Measurements from ENCODE around the gene NUDT6.

NUDT6 gene

GRCh38 chr4:122914938-122915337 is 7.5 kb downstream of the NUDT6 start:
- Histone ChIP-seq H3K4me3 (ENCODE audit: low read depth, low read length) (no peak overlapping the region), H3K27ac (ENCODE audit: low read depth, low read length) (no peak overlapping the region), H3K27me3 (ENCODE audit: control insufficient read depth, insufficient read depth, low read length) (no peaks in the 10 kb centered on the region), H3K4me1 (ENCODE audit: control insufficient read depth, insufficient read depth, low read length) (peaks cover 4% of the 10 kb centered on the region; the same call in 1 of the 2 replicates), H3K9me3 (ENCODE audit: control insufficient read depth, insufficient read depth, low read length) (no peaks in the 10 kb centered on the region), H3K9ac (ENCODE audit: low read depth, low read length) (no peak overlapping the region), H3K36me3 (ENCODE audit: control insufficient read depth, insufficient read depth, low read length) (peaks cover 2% of the 10 kb centered on the region; the same call in 1 of the 2 replicates)

DNA sequence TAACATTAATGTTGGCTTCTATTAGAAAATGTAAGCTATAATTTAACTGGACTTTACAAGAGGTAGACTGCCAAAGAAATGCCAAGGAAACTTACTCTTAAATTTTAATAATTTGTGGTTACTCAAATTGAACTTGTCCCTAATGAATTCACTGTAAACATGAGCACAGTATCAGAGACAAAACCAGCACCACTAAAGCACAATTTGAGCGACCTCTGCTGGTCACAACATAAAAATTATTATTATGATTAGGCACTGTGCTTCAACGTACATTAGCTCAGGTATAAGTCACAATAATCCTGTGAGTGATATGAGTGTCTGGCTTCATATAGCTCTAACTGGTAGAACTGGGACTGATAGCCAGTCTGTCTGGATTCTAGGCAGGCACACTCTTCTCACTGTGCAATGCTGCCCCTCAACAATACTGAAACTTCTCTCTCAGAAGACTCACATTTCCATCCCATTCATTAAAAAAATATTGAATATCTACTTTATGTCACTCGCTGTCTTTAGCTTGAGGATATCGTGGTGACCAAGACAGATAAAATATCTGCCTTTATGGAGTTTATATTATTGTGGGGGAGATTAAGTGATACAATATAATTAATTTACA is 8.0 kb downstream of the NUDT6 start:
- Histone ChIP-seq H3K9me3 (ENCODE audit: control insufficient read depth, insufficient read depth, low read length) (no peaks in the 10 kb centered on the region), H3K27me3 (ENCODE audit: control insufficient read depth, insufficient read depth, low read length) (no peaks in the 10 kb centered on the region), H3K4me3 (ENCODE audit: low read depth, low read length) (no peak overlapping the region), H3K4me1 (ENCODE audit: control insufficient read depth, insufficient read depth, low read length) (peaks cover 9% of the 10 kb centered on the region; the same call in 1 of the 2 replicates), H3K9ac (ENCODE audit: low read depth, low read length) (no peak overlapping the region), H3K36me3 (ENCODE audit: control insufficient read depth, insufficient read depth, low read length) (peaks cover 2% of the 10 kb centered on the region; the same call in 1 of the 2 replicates), H3K27ac (ENCODE audit: low read depth, low read length) (no peak overlapping the region)

- Histone ChIP-seq H3K27ac (ENCODE audit: low read depth, low read length) (no peak overlapping the region), H3K4me3 (ENCODE audit: low read depth, low read length) (no peak overlapping the region), H3K9me3 (ENCODE audit: control insufficient read depth, insufficient read depth, low read length) (no peaks in the 10 kb centered on the region), H3K27me3 (ENCODE audit: control insufficient read depth, insufficient read depth, low read length) (no peaks in the 10 kb centered on the region), H3K36me3 (ENCODE audit: control insufficient read depth, insufficient read depth, low read length) (peaks cover 2% of the 10 kb centered on the region; the same call in 1 of the 2 replicates), H3K4me1 (ENCODE audit: control insufficient read depth, insufficient read depth, low read length) (peaks cover 11% of the 10 kb centered on the region; the same call in 1 of the 2 replicates), H3K9ac (ENCODE audit: low read depth, low read length) (no peak overlapping the region)
Measured at GRCh38 chr4:122912810-122913575, 9.4 kb downstream of the NUDT6 start.

GRCh38 chr4:122911588-122911987 is 10.8 kb downstream of the NUDT6 start:
- no peak overlapping the region for H3K9ac ChIP-seq (ENCODE audit: low read depth, low read length)
- H3K4me1 ChIP-seq (ENCODE audit: control insufficient read depth, insufficient read depth, low read length): peaks cover 11% of the 10 kb centered on the region; the same call in 1 of the 2 replicates
- no peak overlapping the region for H3K4me3 ChIP-seq (ENCODE audit: low read depth, low read length)
- H3K9me3 ChIP-seq (ENCODE audit: control insufficient read depth, insufficient read depth, low read length): no peaks in the 10 kb centered on the region
- no peaks in the 10 kb centered on the region for H3K27me3 ChIP-seq (ENCODE audit: control insufficient read depth, insufficient read depth, low read length)
- no peak overlapping the region for H3K27ac ChIP-seq (ENCODE audit: low read depth, low read length)
- peaks cover 2% of the 10 kb centered on the region; the same call in 1 of the 2 replicates for H3K36me3 ChIP-seq (ENCODE audit: control insufficient read depth, insufficient read depth, low read length)

DNA sequence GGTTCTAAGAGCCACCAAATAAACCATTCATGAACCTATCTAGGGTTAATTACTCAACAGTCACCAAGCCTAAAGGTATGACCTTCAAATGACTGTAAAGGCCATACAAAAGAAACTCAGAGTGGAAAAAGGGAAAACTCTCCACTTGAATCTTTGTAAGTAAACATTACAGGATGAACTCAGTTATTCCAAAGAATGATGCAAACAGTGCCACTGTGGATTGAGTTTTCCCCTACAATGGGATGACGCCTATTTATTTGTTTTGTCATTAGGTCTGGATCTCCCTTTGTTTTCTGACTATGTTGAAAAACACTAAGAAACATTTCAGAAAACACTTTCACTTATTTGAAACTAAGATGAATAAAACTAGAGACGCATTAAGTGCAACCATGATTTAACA is 12.7 kb downstream of the NUDT6 start:
- no peaks in the 10 kb centered on the region for H3K9me3 ChIP-seq (ENCODE audit: control insufficient read depth, insufficient read depth, low read length)
- peaks cover 11% of the 10 kb centered on the region; the same call in 1 of the 2 replicates for H3K4me1 ChIP-seq (ENCODE audit: control insufficient read depth, insufficient read depth, low read length)
- no peak overlapping the region for H3K4me3 ChIP-seq (ENCODE audit: low read depth, low read length)
- H3K27me3 ChIP-seq (ENCODE audit: control insufficient read depth, insufficient read depth, low read length): no peaks in the 10 kb centered on the region
- H3K27ac ChIP-seq (ENCODE audit: low read depth, low read length): no peak overlapping the region
- peaks cover 2% of the 10 kb centered on the region; the same call in 1 of the 2 replicates for H3K36me3 ChIP-seq (ENCODE audit: control insufficient read depth, insufficient read depth, low read length)
- H3K9ac ChIP-seq (ENCODE audit: low read depth, low read length): no peak overlapping the region

DNA sequence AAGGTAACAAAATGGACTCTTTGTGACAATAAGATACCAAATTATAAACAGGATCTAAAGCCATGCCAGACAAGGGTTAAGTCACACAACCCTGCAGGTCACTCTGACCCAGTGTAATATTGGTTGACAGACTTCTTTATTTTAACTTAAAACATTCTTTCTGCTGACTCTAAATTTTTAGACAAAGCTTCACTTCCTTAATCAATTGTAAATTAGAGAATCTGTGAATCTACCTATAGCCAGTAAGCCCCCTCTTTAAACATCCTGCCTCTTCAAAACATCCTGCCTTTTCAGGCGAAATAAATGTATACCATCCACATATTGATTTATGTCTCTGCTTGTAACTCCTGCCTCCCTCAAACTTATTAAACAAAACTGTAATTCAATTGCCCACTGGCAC is 14.2 kb downstream of the NUDT6 start:
- no peak overlapping the region for H3K27ac ChIP-seq (ENCODE audit: low read depth, low read length)
- no peaks in the 10 kb centered on the region for H3K9me3 ChIP-seq (ENCODE audit: control insufficient read depth, insufficient read depth, low read length)
- no peak overlapping the region for H3K9ac ChIP-seq (ENCODE audit: low read depth, low read length)
- H3K36me3 ChIP-seq (ENCODE audit: control insufficient read depth, insufficient read depth, low read length): peaks cover 2% of the 10 kb centered on the region; the same call in 1 of the 2 replicates
- H3K4me1 ChIP-seq (ENCODE audit: control insufficient read depth, insufficient read depth, low read length): peaks cover 20% of the 10 kb centered on the region
- no peaks in the 10 kb centered on the region for H3K27me3 ChIP-seq (ENCODE audit: control insufficient read depth, insufficient read depth, low read length)
- no peak overlapping the region for H3K4me3 ChIP-seq (ENCODE audit: low read depth, low read length)

DNA sequence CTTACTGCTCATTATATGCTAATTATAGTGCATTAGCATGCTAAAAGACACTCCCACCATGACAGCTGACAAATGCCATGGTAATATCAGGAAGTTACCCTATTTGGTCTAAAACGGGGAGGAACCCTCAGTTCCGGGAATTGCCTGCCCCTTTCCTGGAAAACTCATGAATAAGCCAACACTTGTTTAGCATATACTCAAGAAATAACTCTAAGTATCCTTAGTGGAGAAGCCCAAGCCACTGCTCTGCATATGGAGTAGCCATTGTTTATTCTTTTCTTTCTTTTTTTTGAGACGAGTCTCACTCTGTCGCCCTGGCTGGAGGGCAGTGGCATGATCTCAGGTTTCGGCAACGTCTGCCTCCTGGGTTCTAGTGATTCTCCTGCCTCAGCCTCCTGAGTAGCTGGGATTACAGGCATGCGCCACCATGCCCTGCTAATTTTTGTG is 15.5 kb downstream of the NUDT6 start:
- no peaks in the 10 kb centered on the region for H3K27me3 ChIP-seq (ENCODE audit: control insufficient read depth, insufficient read depth, low read length)
- peaks cover 20% of the 10 kb centered on the region for H3K4me1 ChIP-seq (ENCODE audit: control insufficient read depth, insufficient read depth, low read length)
- no peak overlapping the region for H3K4me3 ChIP-seq (ENCODE audit: low read depth, low read length)
- no peak overlapping the region for H3K27ac ChIP-seq (ENCODE audit: low read depth, low read length)
- H3K9me3 ChIP-seq (ENCODE audit: control insufficient read depth, insufficient read depth, low read length): no peaks in the 10 kb centered on the region
- no peaks in the 10 kb centered on the region for H3K36me3 ChIP-seq (ENCODE audit: control insufficient read depth, insufficient read depth, low read length)
- H3K9ac ChIP-seq (ENCODE audit: low read depth, low read length): no peak overlapping the region

- Histone ChIP-seq H3K36me3 (ENCODE audit: control insufficient read depth, insufficient read depth, low read length) (no peaks in the 10 kb centered on the region), H3K9ac (ENCODE audit: low read depth, low read length) (no peak overlapping the region), H3K27ac (ENCODE audit: low read depth, low read length) (peak overlapping the region; percentile 42), H3K27me3 (ENCODE audit: control insufficient read depth, insufficient read depth, low read length) (no peaks in the 10 kb centered on the region), H3K4me1 (ENCODE audit: control insufficient read depth, insufficient read depth, low read length) (peaks cover 16% of the 10 kb centered on the region), H3K4me3 (ENCODE audit: low read depth, low read length) (no peak overlapping the region), H3K9me3 (ENCODE audit: control insufficient read depth, insufficient read depth, low read length) (no peaks in the 10 kb centered on the region)
Measured at GRCh38 chr4:122903766-122904288, 18.6 kb downstream of the NUDT6 start.

DNA sequence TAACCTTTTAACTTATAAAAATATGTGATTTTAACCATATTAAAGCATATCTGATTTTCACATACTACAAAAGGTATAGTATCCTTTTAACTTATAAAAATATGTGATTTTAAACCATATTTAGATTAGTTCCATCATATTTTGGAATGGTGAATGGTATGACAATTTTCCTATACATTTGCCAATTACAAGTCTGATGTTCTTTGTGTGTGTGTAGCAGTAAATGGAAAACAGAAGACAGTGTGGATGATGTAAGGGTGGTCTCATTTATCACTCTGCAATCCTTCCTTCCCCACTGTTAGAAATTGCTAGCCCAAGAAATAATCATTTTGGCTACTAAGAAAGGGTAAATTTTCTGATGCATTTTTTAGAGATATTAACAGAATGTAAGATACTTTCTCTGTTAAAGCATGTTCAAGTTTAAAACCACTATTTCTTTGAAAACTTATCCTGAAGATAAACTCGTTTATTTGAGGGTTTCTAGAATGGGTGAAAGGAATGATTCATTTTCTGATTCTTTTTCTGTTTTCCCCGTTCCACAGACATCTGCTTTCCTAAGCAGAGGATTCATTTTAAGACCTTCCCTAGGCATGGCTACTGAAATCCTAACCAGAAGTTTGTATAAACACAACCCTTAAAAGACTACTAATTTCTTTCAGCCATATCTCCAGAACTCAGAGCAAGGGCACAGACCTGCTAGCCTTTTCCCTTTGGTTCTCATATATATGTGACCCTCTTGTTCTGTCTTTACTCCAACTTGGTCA is 21.0 kb downstream of the NUDT6 start:
- Histone ChIP-seq H3K9ac (ENCODE audit: low read depth, low read length) (no peak overlapping the region), H3K4me1 (ENCODE audit: control insufficient read depth, insufficient read depth, low read length) (peaks cover 16% of the 10 kb centered on the region), H3K27ac (ENCODE audit: low read depth, low read length) (no peak overlapping the region)

DNA sequence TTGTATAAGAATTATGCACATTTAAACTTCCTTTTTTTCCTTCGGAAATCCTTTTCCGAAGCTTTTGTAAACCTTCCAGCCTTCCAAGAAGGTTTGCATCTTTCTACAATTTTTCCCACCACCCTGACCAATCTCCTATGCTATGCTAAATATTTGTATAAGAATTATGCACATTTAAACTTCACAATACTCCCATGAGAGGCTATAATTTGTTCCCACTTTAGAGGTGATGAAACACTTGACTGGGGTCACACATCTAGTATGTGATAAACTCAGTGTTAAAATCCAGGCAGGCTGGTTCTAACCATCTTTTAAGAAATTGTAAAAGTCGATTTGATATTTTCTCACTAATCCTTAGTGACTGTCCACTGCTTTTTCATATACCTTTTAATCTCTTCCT is 22.1 kb downstream of the NUDT6 start:
- Histone ChIP-seq H3K27me3 (ENCODE audit: control insufficient read depth, insufficient read depth, low read length) (no peaks in the 10 kb centered on the region), H3K9ac (ENCODE audit: low read depth, low read length) (no peak overlapping the region), H3K27ac (ENCODE audit: low read depth, low read length) (no peak overlapping the region), H3K36me3 (ENCODE audit: control insufficient read depth, insufficient read depth, low read length) (peaks cover 28% of the 10 kb centered on the region), H3K9me3 (ENCODE audit: control insufficient read depth, insufficient read depth, low read length) (no peaks in the 10 kb centered on the region), H3K4me1 (ENCODE audit: control insufficient read depth, insufficient read depth, low read length) (peaks cover 16% of the 10 kb centered on the region), H3K4me3 (ENCODE audit: low read depth, low read length) (no peak overlapping the region)

More for the DNA sequence above, 21.0 kb downstream of the NUDT6 start:
- Histone ChIP-seq H3K36me3 (ENCODE audit: control insufficient read depth, insufficient read depth, low read length) (peaks cover 17% of the 10 kb centered on the region), H3K9me3 (ENCODE audit: control insufficient read depth, insufficient read depth, low read length) (no peaks in the 10 kb centered on the region), H3K4me3 (ENCODE audit: low read depth, low read length) (no peak overlapping the region), H3K27me3 (ENCODE audit: control insufficient read depth, insufficient read depth, low read length) (no peaks in the 10 kb centered on the region)

Measured in HUES48 (cell line).